NCI-H510A treated with DMSO at 0.1 percent for 48 hours (cell line): Measurements from ENCODE around the gene ISG15.
"Not testable (repeated sequence)": the region's sequence is repeated elsewhere in the genome, so short reads cannot be mapped to it uniquely, and the experiment has no call there.

Source experiments
- DNase-seq: peaks from one replicate; lab custom pipeline; 2025; lab: John Stamatoyannopoulos, UW

Gene ISG15

GRCh38 chr1:1012736-1013104 lies 577 bp upstream of the ISG15 start:
- not testable (repeated sequence) for DNase-seq

- peak; percentile 91 for DNase-seq
These were observed 788 bp downstream of the ISG15 start for GRCh38 chr1:1013922-1014648.

GRCh38 chr1:1014799-1015681 lies 1.7 kb downstream of the ISG15 start:
- DNase-seq, result no peak

GRCh38 chr1:1017397-1018320 lies 4.4 kb downstream of the ISG15 start:
- not testable (repeated sequence) for DNase-seq

- not testable (repeated sequence) for DNase-seq
These were observed 5.0 kb downstream of the ISG15 start for GRCh38 chr1:1018321-1018685.

GRCh38 chr1:1019122-1019999 lies 6.1 kb downstream of the ISG15 start:
- peak; percentile 79 for DNase-seq

- no peak for DNase-seq
These were observed 6.7 kb downstream of the ISG15 start, which contains the start of gene AGRN for GRCh38 chr1:1020000-1020404. Gene AGRN (plus strand): TSS chr1:1020120. CDS start chr1:1020173, 53 bp downstream.

GRCh38 chr1:1020415-1021009 lies 7.2 kb downstream of the ISG15 start:
- DNase-seq, result no peak

- DNase-seq, result no peak
These were observed 8.0 kb downstream of the ISG15 start for GRCh38 chr1:1021010-1021919.

GRCh38 chr1:1021920-1022259 lies 8.6 kb downstream of the ISG15 start:
- DNase-seq, result no peak

GRCh38 chr1:1022302-1023009 lies 9.2 kb downstream of the ISG15 start:
- no peak for DNase-seq

GRCh38 chr1:1023700-1024099 lies 10.4 kb downstream of the ISG15 start:
- no peak for DNase-seq

- DNase-seq, result no peak
These were observed 11.0 kb downstream of the ISG15 start for GRCh38 chr1:1024149-1024770.

GRCh38 chr1:1024771-1025699 lies 11.7 kb downstream of the ISG15 start:
- DNase-seq, result no peak

GRCh38 chr1:1025730-1026129 lies 12.4 kb downstream of the ISG15 start:
- no peak for DNase-seq

GRCh38 chr1:1026599-1027413 lies 13.5 kb downstream of the ISG15 start:
- no peak for DNase-seq

- no peak for DNase-seq
These were observed 14.5 kb downstream of the ISG15 start for GRCh38 chr1:1027791-1028190.
